MM.1S (cell line): ENCODE measurements around the gene LRRC28.

ENCODE experiments used
- EZH2 ChIP-seq: fragments of 300-600 bp; sonication (generic); optimal IDR thresholded peaks from 2 replicates; pipeline ENCODE3; 2017; ENCODE audit warnings: low read depth, mild to moderate bottlenecking, antibody characterized with exemption, low read length, mixed read lengths
- EZH2phosphoT487 ChIP-seq: fragments of 300-600 bp; sonication (generic); IDR thresholded peaks from 2 replicates; pipeline ENCODE4 v1.6.1; 2018; ENCODE audit warnings: antibody characterized with exemption, low read length
- TF ChIP-seq, protein P1 (sequence below): fragments of 300-600 bp; sonication (generic); IDR thresholded peaks from 2 replicates; pipeline ENCODE4 v1.5.1; 2016; ENCODE audit warnings: antibody characterized with exemption, low read length, mixed read lengths

- TF ChIP-seq, protein P1, sequence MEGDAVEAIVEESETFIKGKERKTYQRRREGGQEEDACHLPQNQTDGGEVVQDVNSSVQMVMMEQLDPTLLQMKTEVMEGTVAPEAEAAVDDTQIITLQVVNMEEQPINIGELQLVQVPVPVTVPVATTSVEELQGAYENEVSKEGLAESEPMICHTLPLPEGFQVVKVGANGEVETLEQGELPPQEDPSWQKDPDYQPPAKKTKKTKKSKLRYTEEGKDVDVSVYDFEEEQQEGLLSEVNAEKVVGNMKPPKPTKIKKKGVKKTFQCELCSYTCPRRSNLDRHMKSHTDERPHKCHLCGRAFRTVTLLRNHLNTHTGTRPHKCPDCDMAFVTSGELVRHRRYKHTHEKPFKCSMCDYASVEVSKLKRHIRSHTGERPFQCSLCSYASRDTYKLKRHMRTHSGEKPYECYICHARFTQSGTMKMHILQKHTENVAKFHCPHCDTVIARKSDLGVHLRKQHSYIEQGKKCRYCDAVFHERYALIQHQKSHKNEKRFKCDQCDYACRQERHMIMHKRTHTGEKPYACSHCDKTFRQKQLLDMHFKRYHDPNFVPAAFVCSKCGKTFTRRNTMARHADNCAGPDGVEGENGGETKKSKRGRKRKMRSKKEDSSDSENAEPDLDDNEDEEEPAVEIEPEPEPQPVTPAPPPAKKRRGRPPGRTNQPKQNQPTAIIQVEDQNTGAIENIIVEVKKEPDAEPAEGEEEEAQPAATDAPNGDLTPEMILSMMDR: no peak
- TF ChIP-seq EZH2 (no peak), EZH2phosphoT487 (no peak)
Measured at GRCh38 chr15:99326235-99326634, 75.0 kb downstream of the LRRC28 start.
